OCI-LY3 (cell line): ENCODE results near the gene HMOX1.

ENCODE experiments used
- H2AFZ ChIP-seq: fragments of 200-600, 300-600 bp; shearing (Covaris generic); 2 replicates; pipeline ENCODE4 v1.6.0; 2014; ENCODE audit warnings: antibody characterized with exemption, low read depth, low read length
- H3K27ac ChIP-seq: fragments of 200-600, 300-600 bp; sonication (generic); 2 replicates; pipeline ENCODE4 v1.5.1; 2014; ENCODE audit warnings: mild to moderate bottlenecking, low read length, moderate library complexity, mixed read lengths
- H3K27me3 ChIP-seq: fragments of 200-600, 300-600 bp; sonication (generic); 2 replicates; pipeline ENCODE4 v1.6.1; 2014; ENCODE audit warnings: low read depth, low read length, mixed read lengths
- H3K36me3 ChIP-seq: fragments of 200-600, 300-600 bp; sonication (generic); replicated peaks from 2 replicates; pipeline ENCODE3; 2014; ENCODE audit warnings: low read depth, low read length, mixed read lengths
- H3K4me1 ChIP-seq: fragments of 300-600, 200-600 bp; sonication (generic); 2 replicates; pipeline ENCODE4 v1.6.1; 2014; ENCODE audit warnings: low read length, mixed read lengths
- H3K4me2 ChIP-seq: fragments of 200-600, 300-600 bp; sonication (generic); 2 replicates; pipeline ENCODE4 v1.6.1; 2014; ENCODE audit warnings: low read length, mixed read lengths
- H3K4me3 ChIP-seq: fragments of 300-600, 200-600 bp; sonication (generic); 2 replicates; pipeline ENCODE4 v1.5.1; 2014; ENCODE audit warnings: antibody characterized with exemption, mild to moderate bottlenecking, low read length, moderate library complexity
- H3K79me2 ChIP-seq: fragments of 300-600, 200-600 bp; shearing (Covaris generic); 2 replicates; pipeline ENCODE4 v1.6.1; 2014; ENCODE audit warnings: mild to moderate bottlenecking, low read length, mixed read lengths
- H3K9ac ChIP-seq: fragments of 300-600, 200-600 bp; shearing (Covaris generic); 2 replicates; pipeline ENCODE4 v1.6.0; 2014; ENCODE audit warnings: mild to moderate bottlenecking, low read length, moderate library complexity
- H3K9me3 ChIP-seq: fragments of 200-600, 300-600 bp; shearing (Covaris generic); 2 replicates; pipeline ENCODE4 v1.6.1; 2014; ENCODE audit warnings: low read length, mixed read lengths; ENCODE audit not compliant: insufficient read depth
- H4K20me1 ChIP-seq: fragments of 200-600, 300-600 bp; sonication (generic); 2 replicates; pipeline ENCODE4 v1.6.1; 2016; ENCODE audit warnings: low read length, mixed read lengths; ENCODE audit not compliant: insufficient read depth
- EZH2phosphoT487 ChIP-seq: fragments of 200-600 bp; shearing (Covaris generic); IDR thresholded peaks from 2 replicates; pipeline ENCODE4 v1.6.1; 2018; ENCODE audit warnings: antibody characterized with exemption, mixed run types, low read depth
- TF ChIP-seq, protein P1 (sequence below): fragments of 200-600, 300-600 bp; sonication (generic); IDR thresholded peaks from 2 replicates; pipeline ENCODE4 v1.5.1; 2014; ENCODE audit warnings: antibody characterized with exemption, low read length, low read depth

The HMOX1 gene, protein sequence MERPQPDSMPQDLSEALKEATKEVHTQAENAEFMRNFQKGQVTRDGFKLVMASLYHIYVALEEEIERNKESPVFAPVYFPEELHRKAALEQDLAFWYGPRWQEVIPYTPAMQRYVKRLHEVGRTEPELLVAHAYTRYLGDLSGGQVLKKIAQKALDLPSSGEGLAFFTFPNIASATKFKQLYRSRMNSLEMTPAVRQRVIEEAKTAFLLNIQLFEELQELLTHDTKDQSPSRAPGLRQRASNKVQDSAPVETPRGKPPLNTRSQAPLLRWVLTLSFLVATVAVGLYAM

DNA sequence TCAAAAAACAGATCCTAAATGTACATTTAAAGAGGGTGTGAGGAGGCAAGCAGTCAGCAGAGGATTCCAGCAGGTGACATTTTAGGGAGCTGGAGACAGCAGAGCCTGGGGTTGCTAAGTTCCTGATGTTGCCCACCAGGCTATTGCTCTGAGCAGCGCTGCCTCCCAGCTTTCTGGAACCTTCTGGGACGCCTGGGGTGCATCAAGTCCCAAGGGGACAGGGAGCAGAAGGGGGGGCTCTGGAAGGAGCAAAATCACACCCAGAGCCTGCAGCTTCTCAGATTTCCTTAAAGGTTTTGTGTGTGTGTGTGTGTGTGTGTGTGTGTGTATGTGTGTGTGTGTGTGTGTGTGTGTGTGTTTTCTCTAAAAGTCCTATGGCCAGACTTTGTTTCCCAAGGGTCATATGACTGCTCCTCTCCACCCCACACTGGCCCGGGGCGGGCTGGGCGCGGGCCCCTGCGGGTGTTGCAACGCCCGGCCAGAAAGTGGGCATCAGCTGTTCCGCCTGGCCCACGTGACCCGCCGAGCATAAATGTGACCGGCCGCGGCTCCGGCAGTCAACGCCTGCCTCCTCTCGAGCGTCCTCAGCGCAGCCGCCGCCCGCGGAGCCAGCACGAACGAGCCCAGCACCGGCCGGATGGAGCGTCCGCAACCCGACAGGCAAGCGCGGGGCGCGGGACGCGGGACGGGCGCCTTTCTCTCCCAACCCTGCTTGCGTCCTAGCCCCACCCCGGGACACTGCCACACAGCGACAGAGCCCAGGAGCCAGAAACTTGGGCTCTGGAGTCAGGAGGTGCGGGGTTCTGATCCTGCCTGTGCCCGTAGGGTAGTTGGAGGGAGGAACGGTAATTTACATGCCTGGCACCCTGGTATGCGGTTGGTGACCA, at the start of gene HMOX1:
Gene HMOX1, plus strand, starts transcription at position 560 of the 887 bp plus-strand sequence. Its CDS starts 78 bp downstream, at position 638.
- peaks cover 17% of the 10 kb centered on the region; the same call in 1 of the 2 replicates for H4K20me1 ChIP-seq
- no peaks in the 10 kb centered on the region for H3K27me3 ChIP-seq
- no peak for TF ChIP-seq EZH2phosphoT487
- TF ChIP-seq, protein P1, sequence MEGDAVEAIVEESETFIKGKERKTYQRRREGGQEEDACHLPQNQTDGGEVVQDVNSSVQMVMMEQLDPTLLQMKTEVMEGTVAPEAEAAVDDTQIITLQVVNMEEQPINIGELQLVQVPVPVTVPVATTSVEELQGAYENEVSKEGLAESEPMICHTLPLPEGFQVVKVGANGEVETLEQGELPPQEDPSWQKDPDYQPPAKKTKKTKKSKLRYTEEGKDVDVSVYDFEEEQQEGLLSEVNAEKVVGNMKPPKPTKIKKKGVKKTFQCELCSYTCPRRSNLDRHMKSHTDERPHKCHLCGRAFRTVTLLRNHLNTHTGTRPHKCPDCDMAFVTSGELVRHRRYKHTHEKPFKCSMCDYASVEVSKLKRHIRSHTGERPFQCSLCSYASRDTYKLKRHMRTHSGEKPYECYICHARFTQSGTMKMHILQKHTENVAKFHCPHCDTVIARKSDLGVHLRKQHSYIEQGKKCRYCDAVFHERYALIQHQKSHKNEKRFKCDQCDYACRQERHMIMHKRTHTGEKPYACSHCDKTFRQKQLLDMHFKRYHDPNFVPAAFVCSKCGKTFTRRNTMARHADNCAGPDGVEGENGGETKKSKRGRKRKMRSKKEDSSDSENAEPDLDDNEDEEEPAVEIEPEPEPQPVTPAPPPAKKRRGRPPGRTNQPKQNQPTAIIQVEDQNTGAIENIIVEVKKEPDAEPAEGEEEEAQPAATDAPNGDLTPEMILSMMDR: peak; percentile 35
- H3K4me3 ChIP-seq: peak within 1 kb of the TSS; percentile 88
- H3K27ac ChIP-seq: peak within 1 kb of the TSS; percentile 27
- H3K36me3 ChIP-seq: peaks cover 24% of the 10 kb centered on the region
- peak within 1 kb of the TSS; percentile 79 for H3K9ac ChIP-seq
- peaks cover 23% of the 10 kb centered on the region for H3K79me2 ChIP-seq
- H3K4me1 ChIP-seq: peaks cover 59% of the 10 kb centered on the region
- peak within 1 kb of the TSS; percentile 89 for H3K4me2 ChIP-seq
- no peaks in the 10 kb centered on the region for H3K9me3 ChIP-seq
- peak within 1 kb of the TSS; percentile 7; the same call in 1 of the 2 replicates for H2AFZ ChIP-seq

DNA sequence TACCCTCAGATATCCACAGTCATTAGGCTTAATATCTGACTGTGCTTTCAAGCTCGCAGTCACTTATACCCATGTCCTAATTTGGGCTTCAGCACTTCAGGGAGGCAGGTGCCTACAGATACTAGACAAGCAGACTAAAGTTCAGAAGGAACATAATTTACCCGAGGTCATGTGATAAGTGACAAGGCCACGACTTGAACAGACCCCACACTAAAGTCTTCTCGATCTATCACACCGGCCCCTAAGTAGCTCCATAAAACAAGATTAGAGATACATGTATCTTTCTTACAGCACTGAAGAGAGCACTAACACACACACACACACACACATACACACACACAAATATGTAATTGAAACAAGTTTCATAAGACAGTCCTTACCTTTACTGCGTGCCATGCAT, 48.6 kb upstream of the HMOX1 start:
- Histone ChIP-seq H3K79me2 (no peaks in the 10 kb centered on the region), H3K36me3 (peaks cover 23% of the 10 kb centered on the region), H3K9me3 (no peaks in the 10 kb centered on the region), H3K27ac (no peak overlapping the region), H3K27me3 (no peaks in the 10 kb centered on the region), H3K4me3 (no peak overlapping the region), H3K4me1 (peaks cover 30% of the 10 kb centered on the region), H2AFZ (no peak overlapping the region), H3K9ac (no peak overlapping the region), H4K20me1 (no peaks in the 10 kb centered on the region), H3K4me2 (no peak overlapping the region)
- TF ChIP-seq, protein P1: no peak
- no peak for TF ChIP-seq EZH2phosphoT487

DNA sequence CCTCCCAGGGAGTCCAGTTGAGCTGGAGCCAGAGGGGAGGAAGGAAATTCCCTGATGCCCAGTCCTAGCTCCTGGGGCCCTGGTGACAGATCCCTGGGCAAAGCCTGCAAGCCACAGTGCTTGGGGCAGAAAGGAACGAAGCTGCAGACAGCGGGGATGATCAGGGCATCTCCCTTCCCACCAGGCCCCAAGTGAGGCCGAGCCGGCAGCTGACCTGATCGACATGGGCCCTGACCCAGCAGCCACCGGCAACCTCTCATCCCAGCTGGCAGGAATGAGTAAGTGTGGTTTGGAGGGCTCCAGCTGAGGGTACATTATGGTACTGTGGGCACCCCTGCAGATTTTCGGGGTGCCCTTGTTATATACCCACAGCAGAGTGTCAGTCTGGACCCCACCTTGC, 47.7 kb upstream of the HMOX1 start:
- Histone ChIP-seq H3K9me3 (no peaks in the 10 kb centered on the region), H2AFZ (no peak overlapping the region), H3K9ac (no peak overlapping the region), H4K20me1 (no peaks in the 10 kb centered on the region), H3K27me3 (no peaks in the 10 kb centered on the region), H3K4me2 (no peak overlapping the region), H3K79me2 (no peaks in the 10 kb centered on the region), H3K4me1 (peaks cover 30% of the 10 kb centered on the region), H3K4me3 (no peak overlapping the region), H3K36me3 (peaks cover 19% of the 10 kb centered on the region), H3K27ac (no peak overlapping the region; the same call in 1 of the 2 replicates)
- TF ChIP-seq EZH2phosphoT487: no peak
- TF ChIP-seq, protein P1: no peak

DNA sequence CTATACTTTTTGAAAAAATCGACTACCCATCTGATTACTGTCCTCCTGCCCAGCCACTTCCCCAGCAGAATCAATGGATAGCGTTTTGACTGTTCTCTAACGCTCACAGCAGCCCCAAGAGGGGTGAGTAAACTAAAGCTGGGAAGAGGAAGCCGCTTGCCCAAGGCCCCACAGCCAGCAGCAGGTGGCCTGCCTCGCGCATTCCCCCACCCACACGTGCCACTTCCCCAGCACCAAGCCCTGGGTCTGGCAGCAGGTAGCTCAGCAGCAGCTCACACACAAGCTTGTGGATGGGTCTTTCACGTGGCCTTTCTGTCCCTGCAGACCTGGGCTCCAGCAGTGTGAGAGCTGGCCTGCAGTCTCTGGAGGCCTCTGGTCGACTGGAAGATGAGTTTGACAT, 46.9 kb upstream of the HMOX1 start:
- peak overlapping the region; percentile 0; the same call in 1 of the 2 replicates for H3K27ac ChIP-seq
- no peaks in the 10 kb centered on the region for H4K20me1 ChIP-seq
- H3K4me1 ChIP-seq: peaks cover 30% of the 10 kb centered on the region
- H3K9ac ChIP-seq: no peak overlapping the region
- no peaks in the 10 kb centered on the region for H3K9me3 ChIP-seq
- TF ChIP-seq, protein P1: no peak
- TF ChIP-seq EZH2phosphoT487: no peak
- peaks cover 14% of the 10 kb centered on the region for H3K36me3 ChIP-seq
- H3K27me3 ChIP-seq: no peaks in the 10 kb centered on the region
- no peak overlapping the region for H2AFZ ChIP-seq
- no peaks in the 10 kb centered on the region for H3K79me2 ChIP-seq
- H3K4me2 ChIP-seq: no peak overlapping the region
- H3K4me3 ChIP-seq: no peak overlapping the region
